Activated CD8-positive, alpha-beta T cell treated with anti-CD3 and anti-CD28 coated beads for 36 hours (primary cell): ENCODE results near the gene EIF4E1B. TPM values are rescaled to one million over a fixed set of nuclear protein-coding genes. Genes with fewer than 3 reads are reported as not detected.

ENCODE experiments used
- ATAC-seq: fragments of 200-7000 bp; cut with Tn5 transposase; one replicate; pipeline ENCODE4 v1.10.0; 2021; ENCODE audit warnings: mild to moderate bottlenecking, moderate library complexity
- CTCF ChIA-PET: fragments of 350-600 bp; sonication (Branson Sonifier 250); formaldehyde crosslinking; loops from one replicate; lab custom pipeline; 2021; ENCODE audit warnings: antibody characterized with exemption; lab: Charles Lee
- POLR2A ChIA-PET: fragments of 350-600 bp; sonication (Branson Sonifier 250); formaldehyde crosslinking; loops from one replicate; lab custom pipeline; 2021; ENCODE audit warnings: antibody characterized with exemption; lab: Charles Lee
- DNase-seq: peaks from one replicate; pipeline ENCODE4 v3.0.0-alpha.2; 2020
- H3K27ac Mint-ChIP-seq: one replicate; pipeline ENCODE4 v1.8.0; 2021; ENCODE audit warnings: mild to moderate bottlenecking, mixed read lengths
- H3K27me3 Mint-ChIP-seq: one replicate; pipeline ENCODE4 v1.8.0; 2021; ENCODE audit warnings: mixed read lengths
- H3K36me3 Mint-ChIP-seq: one replicate; pipeline ENCODE4 v1.8.0; 2021; ENCODE audit warnings: low read depth, mixed read lengths
- H3K4me1 Mint-ChIP-seq: one replicate; pipeline ENCODE4 v1.8.0; 2021; ENCODE audit warnings: low read depth, mixed read lengths
- H3K4me3 Mint-ChIP-seq: one replicate; pipeline ENCODE4 v1.8.0; 2021; ENCODE audit warnings: mild to moderate bottlenecking, moderate library complexity, mixed read lengths
- H3K9me3 Mint-ChIP-seq: one replicate; pipeline ENCODE4 v1.8.0; 2021; ENCODE audit warnings: mixed read lengths
- CTCF ChIP-seq: fragments of 200-600 bp; IDR thresholded peaks from one replicate; pipeline ENCODE4 v1.8.0; 2022; ENCODE audit warnings: antibody characterized with exemption, mild to moderate bottlenecking
- intact Hi-C: fragments of 100-400 bp; cut with micrococcal nuclease; formaldehyde crosslinking; loops from one replicate; pipeline ENCODE4 v1.10.0; 2022
- total RNA-seq, 2 experiments: library from RNA; stranded (reverse); gene quantifications; one replicate each; pipeline ENCODE4 v1.2.3, GENCODE V29; 2021

The EIF4E1B gene
- total RNA-seq, 2 experiments from 2014 or later, result not detected

- H3K27me3 Mint-ChIP-seq, result peaks cover 52% of the 10 kb centered on the region
- intact Hi-C loops, result no loop called here
- no peak overlapping the region for H3K4me3 Mint-ChIP-seq
- no peaks in the 10 kb centered on the region for H3K9me3 Mint-ChIP-seq
- no peak for TF ChIP-seq CTCF
- H3K36me3 Mint-ChIP-seq, result no peaks in the 10 kb centered on the region
- no peak overlapping the region for H3K27ac Mint-ChIP-seq
- peaks cover 17% of the 10 kb centered on the region for H3K4me1 Mint-ChIP-seq
- POLR2A ChIA-PET, result no interaction called here
- no peak for DNase-seq
- CTCF ChIA-PET, result no interaction called here
- ATAC-seq, result no peak
Observed at GRCh38 chr5:176624142-176624541, 6.3 kb upstream of the EIF4E1B start.

GRCh38 chr5:176624938-176625337, 5.5 kb upstream of the EIF4E1B start:
- TF ChIP-seq CTCF, result no peak
- H3K9me3 Mint-ChIP-seq, result no peaks in the 10 kb centered on the region
- no peak for ATAC-seq
- intact Hi-C loops, result no loop called here
- no peaks in the 10 kb centered on the region for H3K36me3 Mint-ChIP-seq
- no peak for DNase-seq
- ChIA-PET POLR2A (no interaction called here), CTCF (interaction anchor here (0.9 to 1.0 kb wide), 2 partner anchors 36 to 52 kb away, joined by 3 read pairs; no protein-coding TSS in a partner anchor)
- peaks cover 52% of the 10 kb centered on the region for H3K27me3 Mint-ChIP-seq
- no peak overlapping the region for H3K27ac Mint-ChIP-seq
- H3K4me3 Mint-ChIP-seq, result no peak overlapping the region
- H3K4me1 Mint-ChIP-seq, result peaks cover 15% of the 10 kb centered on the region

- DNase-seq (no peak), ATAC-seq (no peak)
- H3K4me3 Mint-ChIP-seq, result no peak overlapping the region
- no peak for TF ChIP-seq CTCF
- peaks cover 11% of the 10 kb centered on the region for H3K4me1 Mint-ChIP-seq
- H3K27me3 Mint-ChIP-seq, result peaks cover 49% of the 10 kb centered on the region
- ChIA-PET POLR2A (no interaction called here), CTCF (interaction anchor here (0.9 to 1.0 kb wide), 2 partner anchors 35 to 52 kb away, joined by 3 read pairs; no protein-coding TSS in a partner anchor)
- no peak overlapping the region for H3K27ac Mint-ChIP-seq
- no peaks in the 10 kb centered on the region for H3K9me3 Mint-ChIP-seq
- no peaks in the 10 kb centered on the region for H3K36me3 Mint-ChIP-seq
- intact Hi-C loops, result no loop called here
Observed at GRCh38 chr5:176625512-176625911, 5.0 kb upstream of the EIF4E1B start.

- ChIA-PET POLR2A (no interaction called here), CTCF (interaction anchor here (0.9 kb wide), 1 partner anchor 35 kb away, joined by 3 read pairs; no protein-coding TSS in a partner anchor)
- no peak for TF ChIP-seq CTCF
- H3K4me3 Mint-ChIP-seq, result no peak overlapping the region
- no peak overlapping the region for H3K27ac Mint-ChIP-seq
- DNase-seq, result no peak
- H3K9me3 Mint-ChIP-seq, result no peaks in the 10 kb centered on the region
- peaks cover 12% of the 10 kb centered on the region for H3K4me1 Mint-ChIP-seq
- intact Hi-C loops, result no loop called here
- peaks cover 51% of the 10 kb centered on the region for H3K27me3 Mint-ChIP-seq
- no peak for ATAC-seq
- no peaks in the 10 kb centered on the region for H3K36me3 Mint-ChIP-seq
Observed at GRCh38 chr5:176625966-176626875, 4.3 kb upstream of the EIF4E1B start.

GRCh38 chr5:176626876-176627236, 3.6 kb upstream of the EIF4E1B start:
- ATAC-seq (no peak), DNase-seq (no peak)
- intact Hi-C loops, result no loop called here
- Mint-ChIP-seq H3K36me3 (no peaks in the 10 kb centered on the region), H3K4me1 (peaks cover 12% of the 10 kb centered on the region), H3K4me3 (no peak overlapping the region), H3K27me3 (peaks cover 55% of the 10 kb centered on the region), H3K9me3 (no peaks in the 10 kb centered on the region), H3K27ac (no peak overlapping the region)
- ChIA-PET CTCF (no interaction called here), POLR2A (no interaction called here)
- no peak for TF ChIP-seq CTCF
